GM19023 (cell line): ENCODE data around the gene LCE2A.

ENCODE experiments used
- ATAC-seq: cut with Tn5 transposase; IDR thresholded peaks from one replicate; pipeline ENCODE4 v1.9.1; 2021; ENCODE audit warnings: mild to moderate bottlenecking, moderate library complexity; ENCODE audit not compliant: unreplicated experiment

Gene LCE2A

DNA sequence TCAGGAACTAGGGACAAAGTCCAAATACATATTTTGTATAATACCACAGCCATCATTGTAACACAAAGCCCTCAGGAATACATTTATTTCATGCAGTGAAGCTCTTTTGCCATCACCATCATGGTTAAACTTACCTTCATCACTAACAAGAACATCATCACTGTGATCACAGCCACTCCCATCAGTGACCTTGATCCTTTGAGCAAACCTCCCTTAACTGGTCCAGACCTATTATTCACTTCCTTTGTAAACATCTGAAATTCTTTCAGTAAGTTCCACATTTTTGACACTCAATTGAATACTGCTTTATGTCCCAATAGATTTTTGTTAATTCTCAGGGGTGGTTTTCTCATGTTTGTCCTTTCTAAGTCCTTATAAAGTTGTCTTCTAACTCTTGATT, 43.5 kb downstream of the LCE2A start:
- ATAC-seq, result no peak

GRCh38 chr1:152743371-152744145, 45.4 kb downstream of the LCE2A start:
- ATAC-seq, result no peak

- ATAC-seq, result no peak
Observed at GRCh38 chr1:152745289-152745704, 47.2 kb downstream of the LCE2A start.

DNA sequence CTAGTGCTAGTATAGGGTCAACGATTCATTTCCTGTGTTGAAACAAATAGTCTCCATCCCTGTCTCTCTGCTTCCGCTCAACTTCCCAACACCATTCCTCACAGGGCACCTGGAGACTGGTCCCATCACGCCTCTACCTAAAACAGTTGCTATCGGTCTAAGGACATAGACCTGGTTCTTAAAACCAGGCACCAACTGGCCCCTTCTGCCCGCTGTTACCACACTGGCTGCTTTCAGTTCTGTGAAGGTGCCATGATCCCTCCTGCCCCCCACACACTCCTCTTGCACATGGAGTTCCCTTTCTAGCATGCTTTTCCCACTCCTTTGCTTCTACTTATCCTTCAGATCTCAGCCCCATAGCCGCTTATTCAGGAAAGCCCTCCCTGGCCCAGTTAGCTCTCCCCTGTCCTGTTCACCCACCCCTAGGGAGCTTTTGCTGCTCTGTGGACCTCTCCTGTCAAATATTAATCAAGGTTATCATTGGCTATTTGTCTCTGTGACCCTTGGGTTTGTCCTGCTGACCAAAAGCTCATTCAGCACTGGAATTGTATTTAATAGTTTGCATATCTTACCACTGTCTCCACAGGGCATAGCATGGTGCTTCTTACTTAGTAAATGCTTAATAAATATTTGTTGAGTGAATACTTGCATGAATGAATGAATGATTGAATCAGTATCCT, 47.8 kb downstream of the LCE2A start:
- ATAC-seq, result no peak

DNA sequence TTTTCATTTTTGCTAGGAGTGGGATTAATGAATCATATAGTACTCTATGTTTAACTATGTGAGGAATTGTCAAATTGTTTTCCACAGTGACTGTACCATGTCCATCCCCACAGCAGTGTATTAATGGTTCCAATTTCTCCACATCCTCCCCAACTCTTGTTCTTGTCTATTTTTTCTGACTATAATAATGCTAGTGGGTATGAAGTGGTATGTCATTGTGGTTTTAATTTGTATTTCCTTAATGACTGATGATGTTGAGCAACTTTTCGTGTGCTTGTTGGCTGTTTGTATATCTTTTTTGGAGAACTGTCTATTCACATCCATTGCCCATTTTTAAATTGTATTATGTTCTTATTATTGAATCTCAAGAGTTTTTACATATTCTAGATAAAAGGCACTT, 49.7 kb downstream of the LCE2A start:
- ATAC-seq, result no peak
